Endothelial cell of umbilical vein (primary cell): ENCODE data around the gene ERICH6B. TPM values are rescaled to one million over a fixed set of nuclear protein-coding genes. Genes with fewer than 3 reads are reported as not detected.

Experiments used
- BruUV-seq: library from RNA; stranded (reverse); fragments of 400-500 nt; replicated peaks from 2 replicates; lab custom pipeline; 2021; lab: Mats Ljungman, UMichigan
- CTCF ChIA-PET: fragments of 300-600, 350-600 bp; sonication (Branson Sonifier 250); formaldehyde crosslinking; loops from one replicate; lab custom pipeline; 2021; ENCODE audit warnings: antibody characterized with exemption, inconsistent platforms; lab: Charles Lee
- POLR2A ChIA-PET: fragments of 300-600, 350-600 bp; sonication (Branson Sonifier 250); formaldehyde crosslinking; loops from one replicate; lab custom pipeline; 2021; ENCODE audit warnings: antibody characterized with exemption, inconsistent platforms; lab: Charles Lee
- DNase-seq: peaks from one replicate; pipeline ENCODE4 v3.0.0-alpha.2; 2011; ENCODE audit warnings: low read depth, low spot score
- FAIRE-seq: peaks from 2 replicates; lab custom pipeline; 2011; peaks lifted over from hg19 to GRCh38; lab: Jason Lieb, UNC
- H2AFZ ChIP-seq: 2 replicates; pipeline ENCODE4 v1.6.0; 2012; ENCODE audit warnings: low read depth, low read length, control low read depth, inconsistent platforms
- H3K27ac ChIP-seq: 2 replicates; pipeline ENCODE4 v1.5.1; 2011; ENCODE audit warnings: low read depth, mild to moderate bottlenecking, control low read depth, low read length, moderate library complexity; ENCODE audit not compliant: insufficient read depth
- H3K27me3 ChIP-seq, 2 experiments: 2 replicates each; pipeline versions ENCODE4 v1.6.0 to v1.6.1; 2011; ENCODE audit warnings: low read length in 2 of 2, mixed read lengths in 1 of 2; ENCODE audit not compliant: control insufficient read depth in 2 of 2, insufficient read depth in 2 of 2
- H3K36me3 ChIP-seq, 2 experiments: 2 replicates in 1 of 2; 3 replicates in 1 of 2; pipeline ENCODE4 v1.5.1; 2011; ENCODE audit warnings: low read length in 2 of 2, mild to moderate bottlenecking in 1 of 2, moderate library complexity in 1 of 2; ENCODE audit not compliant: control insufficient read depth in 2 of 2, insufficient read depth in 2 of 2; ENCODE audit errors: extremely low read depth in 1 of 2
- H3K4me1 ChIP-seq: 3 replicates; pipeline ENCODE4 v1.5.1; 2011; ENCODE audit warnings: mild to moderate bottlenecking, low read length; ENCODE audit not compliant: control insufficient read depth, insufficient read depth; ENCODE audit errors: extremely low read depth
- H3K4me2 ChIP-seq: 2 replicates; pipeline ENCODE4 v1.6.1; 2011; ENCODE audit warnings: low read length, control low read depth, mixed read lengths; ENCODE audit not compliant: insufficient read depth
- H3K4me3 ChIP-seq, 3 experiments: fragments of 200-600 bp in 1 of 3; sonication (generic), shearing (Covaris generic) in 1 of 3; replicated peaks in 1 of 3; 2 replicates each; pipeline ENCODE4 v1.5.1; 2011 to 2016; ENCODE audit warnings: control low read depth in 3 of 3, low read length in 3 of 3, mild to moderate bottlenecking in 2 of 3, inconsistent platforms in 1 of 3, low read depth in 1 of 3, moderate library complexity in 1 of 3; ENCODE audit not compliant: insufficient read depth in 1 of 3
- H3K79me2 ChIP-seq: 2 replicates; pipeline ENCODE4 v1.6.0; 2012; ENCODE audit warnings: low read length, inconsistent platforms; ENCODE audit not compliant: control insufficient read depth, insufficient read depth
- H3K9ac ChIP-seq: replicated peaks from 2 replicates; pipeline ENCODE3; 2011; ENCODE audit warnings: low read length, control low read depth; ENCODE audit not compliant: insufficient read depth; ENCODE audit errors: extremely low read depth
- H3K9me1 ChIP-seq: replicated peaks from 3 replicates; pipeline ENCODE4 v1.6.0; 2011; ENCODE audit warnings: mild to moderate bottlenecking, low read length; ENCODE audit not compliant: control insufficient read depth, insufficient read depth; ENCODE audit errors: extremely low read depth
- H3K9me3 ChIP-seq: replicated peaks from 2 replicates; pipeline ENCODE4 v1.5.1; 2012; ENCODE audit warnings: low read length, inconsistent platforms; ENCODE audit not compliant: control insufficient read depth, insufficient read depth
- H4K20me1 ChIP-seq: replicated peaks from 2 replicates; pipeline ENCODE3; 2011; ENCODE audit warnings: mild to moderate bottlenecking, low read length; ENCODE audit not compliant: control insufficient read depth, insufficient read depth; ENCODE audit errors: extremely low read depth
- CTCF ChIP-seq, 2 donors: IDR thresholded peaks; 1 replicate in 1 of 2; 2 replicates in 1 of 2; pipeline ENCODE4 v1.5.1; 2011; ENCODE audit warnings: low read length in 2 of 2, mild to moderate bottlenecking in 2 of 2, moderate library complexity in 2 of 2, control low read depth in 1 of 2, inconsistent platforms in 1 of 2, low read depth in 1 of 2; ENCODE audit not compliant: insufficient read depth in 1 of 2; ENCODE audit errors: extremely low read depth in 1 of 2
- EZH2 ChIP-seq: IDR thresholded peaks from 2 replicates; pipeline ENCODE4 v1.6.1; 2012; ENCODE audit warnings: borderline replicate concordance, low read depth, mild to moderate bottlenecking, moderate library complexity, low read length, inconsistent platforms; ENCODE audit not compliant: severe bottlenecking
- FOS ChIP-seq: IDR thresholded peaks from 2 replicates; pipeline ENCODE4 v1.6.1; 2011; ENCODE audit warnings: mild to moderate bottlenecking, low read length, moderate library complexity, borderline replicate concordance; ENCODE audit not compliant: insufficient read depth
- GATA2 ChIP-seq: IDR thresholded peaks from 2 replicates; pipeline ENCODE4 v1.7.0; 2011; ENCODE audit warnings: low read depth, mild to moderate bottlenecking, moderate library complexity, mixed read lengths, low read length; ENCODE audit not compliant: insufficient read length, insufficient read depth
- JUN ChIP-seq: IDR thresholded peaks from 2 replicates; pipeline ENCODE4 v1.6.1; 2011; ENCODE audit warnings: borderline replicate concordance, low read depth; ENCODE audit not compliant: insufficient read length, insufficient read depth
- MYC ChIP-seq: IDR thresholded peaks from one replicate; pipeline ENCODE4 v1.6.1; 2011; ENCODE audit warnings: mild to moderate bottlenecking, low read depth, low read length
- POLR2A ChIP-seq: IDR thresholded peaks from 2 replicates; pipeline ENCODE4 v1.6.1; 2012; ENCODE audit warnings: low read depth, mild to moderate bottlenecking, control low read depth, low read length
- dilution Hi-C: fragments of 300-500 bp; cut with MboI; formaldehyde crosslinking; loops from one replicate; pipeline ENCODE4 v1.15.0; 2019; ENCODE audit warnings: low sequenced_read_pairs; ENCODE audit not compliant: extremely low pct_ligation_motif_present
- intact Hi-C: fragments of 100-400 bp; cut with micrococcal nuclease; formaldehyde crosslinking; loops from one replicate; pipeline ENCODE4 v1.10.0; 2022
- polyA plus RNA-seq, 4 experiments: library from polyadenylated mRNA; depleted of rRNA in 3 of 4; stranded (reverse) in 3 of 4; unstranded in 1 of 4; fragments of >200 nt; gene quantifications; 2 replicates each; pipeline versions ENCODE4 v1.2.1 to v1.2.3, GENCODE V29; 2011 to 2012; ENCODE audit warnings: missing spikeins in 1 of 4
- total RNA-seq: library from RNA; stranded (reverse); gene quantifications from 2 replicates; pipeline ENCODE4 v1.2.3, GENCODE V29; 2021

Gene ERICH6B
- total and polyA plus RNA-seq, 2 donors (not counting 3 experiments of a cell fraction or from before 2014, with no cell fraction given): not detected

- POLR2A ChIA-PET: no interaction called here
- no peak overlapping the region for H3K4me2 ChIP-seq
These were observed 69.7 kb downstream of the ERICH6B start for GRCh38 chr13:45545686-45546409.

More at GRCh38 chr13:45545686-45546409, 69.7 kb downstream of the ERICH6B start:
- no TSS peak for BruUV-seq
- Histone ChIP-seq H3K4me3 (no peak overlapping the region), H4K20me1 (no peaks in the 10 kb centered on the region), H2AFZ (no peak overlapping the region), H3K9me3 (no peaks in the 10 kb centered on the region), H3K36me3 (no peaks in the 10 kb centered on the region), H3K9me1 (no peaks in the 10 kb centered on the region), H3K27ac (no peak overlapping the region), H3K4me1 (no peaks in the 10 kb centered on the region), H3K79me2 (no peaks in the 10 kb centered on the region), H3K9ac (no peak overlapping the region), H3K27me3 (peaks cover 5 to 7% of the 10 kb centered on the region in 2 experiments)
- dilution Hi-C loops: no loop called here
- no peak for TF ChIP-seq CTCF (IDR thresholded peaks at IDR 0.05; ENCODE audit: extremely low read depth in 1 of 2, insufficient read depth in 1 of 2, low read depth in 1 of 2, low read length in 2 of 2)
- no peak for TF ChIP-seq JUN
- TF ChIP-seq GATA2: no peak
- no peak for TF ChIP-seq MYC
- TF ChIP-seq FOS: no peak
- no peak for TF ChIP-seq EZH2
- TF ChIP-seq POLR2A: no peak
- DNase-seq (no peak), FAIRE-seq (no peak)
- CTCF ChIA-PET: no interaction called here
- intact Hi-C loops: no loop called here
